ENCODE results near the gene LILRA6.

- no peak for TF ChIP-seq EP300 (IDR thresholded peaks at IDR 0.05)
- no peak for TF ChIP-seq CTCF (IDR thresholded peaks at IDR 0.05)
- TF ChIP-seq POLR2A (IDR thresholded peaks at IDR 0.05), result no peak
Measured at GRCh38 chr19:54209058-54209810, 33.4 kb downstream of the LILRA6 start.
